ENCODE data around the gene PCSK6.
"Not testable (repeated sequence)": the region's sequence is repeated elsewhere in the genome, so short reads cannot be mapped to it uniquely, and the experiment has no call there.

The PCSK6 gene

GRCh38 chr15:101337976-101338375, 151.5 kb downstream of the PCSK6 start:
- H3K27me3 ChIP-seq (ENCODE audit: insufficient read depth, poor library complexity, severe bottlenecking) = no peaks in the 10 kb centered on the region
- TF ChIP-seq SPI1 (IDR thresholded peaks at IDR 0.05; ENCODE audit: borderline replicate concordance, low read depth) = no peak
- TF ChIP-seq GABPA (IDR thresholded peaks at IDR 0.05; ENCODE audit: low read depth) = no peak
- no peak for TF ChIP-seq REST (IDR thresholded peaks at IDR 0.05; ENCODE audit: insufficient replicate concordance, low read depth)
- no peak for TF ChIP-seq CTCF (IDR thresholded peaks at IDR 0.05; ENCODE audit: insufficient read depth, low read length)
- no peak for TF ChIP-seq POLR2AphosphoS5 (IDR thresholded peaks at IDR 0.05; ENCODE audit: low read depth)
- no peak overlapping the region for H3K4me3 ChIP-seq (replicated peaks; ENCODE audit: insufficient read depth, low read length)
- H3K27ac ChIP-seq (replicated peaks) = no peak overlapping the region
- DNase-seq (ENCODE audit: low read depth in 1 of 2, low spot score in 1 of 2) = no peak

- peak; percentile 99 for TF ChIP-seq GABPA (IDR thresholded peaks at IDR 0.05; ENCODE audit: low read depth)
- peak; percentile 84 for TF ChIP-seq POLR2AphosphoS5 (IDR thresholded peaks at IDR 0.05; ENCODE audit: low read depth)
- peak; percentile 73 to 82 for DNase-seq (ENCODE audit: low read depth in 1 of 2, low spot score in 1 of 2)
- Histone ChIP-seq H3K27ac (replicated peaks) (peak overlapping the region; percentile 78), H3K4me3 (replicated peaks; ENCODE audit: insufficient read depth, low read length) (peak overlapping the region; percentile 35)
- H3K27me3 ChIP-seq (ENCODE audit: insufficient read depth, poor library complexity, severe bottlenecking) = not testable (repeated sequence)
These were observed 155.4 kb downstream of the PCSK6 start for GRCh38 chr15:101333907-101334789.

- TF ChIP-seq POLR2AphosphoS5 (IDR thresholded peaks at IDR 0.05; ENCODE audit: low read depth) = no peak
- no peak for TF ChIP-seq GABPA (IDR thresholded peaks at IDR 0.05; ENCODE audit: low read depth)
- TF ChIP-seq CTCF (IDR thresholded peaks at IDR 0.05; ENCODE audit: insufficient read depth, low read length) = no peak
- no peak for TF ChIP-seq REST (IDR thresholded peaks at IDR 0.05; ENCODE audit: insufficient replicate concordance, low read depth)
- no peak for TF ChIP-seq SPI1 (IDR thresholded peaks at IDR 0.05; ENCODE audit: borderline replicate concordance, low read depth)
- DNase-seq (ENCODE audit: low read depth in 1 of 2, low spot score in 1 of 2) = no peak
- Histone ChIP-seq H3K27me3 (ENCODE audit: insufficient read depth, poor library complexity, severe bottlenecking) (no peaks in the 10 kb centered on the region), H3K4me3 (replicated peaks; ENCODE audit: insufficient read depth, low read length) (no peak overlapping the region), H3K27ac (replicated peaks) (no peak overlapping the region)
These were observed 157.4 kb downstream of the PCSK6 start for GRCh38 chr15:101332061-101332467.

GRCh38 chr15:101329867-101330380, 159.6 kb downstream of the PCSK6 start:
- TF ChIP-seq SPI1 (IDR thresholded peaks at IDR 0.05; ENCODE audit: borderline replicate concordance, low read depth) = peak; percentile 81
- TF ChIP-seq REST (IDR thresholded peaks at IDR 0.05; ENCODE audit: insufficient replicate concordance, low read depth) = no peak
- TF ChIP-seq POLR2AphosphoS5 (IDR thresholded peaks at IDR 0.05; ENCODE audit: low read depth) = no peak
- Histone ChIP-seq H3K27me3 (ENCODE audit: insufficient read depth, poor library complexity, severe bottlenecking) (no peaks in the 10 kb centered on the region), H3K27ac (replicated peaks) (no peak overlapping the region), H3K4me3 (replicated peaks; ENCODE audit: insufficient read depth, low read length) (no peak overlapping the region)
- peak in 1 of 2 experiments; percentile 40 for DNase-seq (ENCODE audit: low read depth in 1 of 2, low spot score in 1 of 2)

Data from HL-60 (cell line).